Measurements from ENCODE around the gene SCNN1A. TPM values are rescaled to one million over a fixed set of nuclear protein-coding genes. Genes with fewer than 3 reads are reported as not detected.

SCNN1A gene
- total and polyA plus RNA-seq, 2 of the 13 experiments (the other 11 are each of a cell fraction or from before 2014, with no cell fraction given), result 1.5 to 14.6 TPM

GRCh38 chr12:6384499-6385436, 9.4 kb upstream of the SCNN1A start (continued):
- TF ChIP-seq ZBTB14 (CRISPR knock-in tag; IDR thresholded peaks at IDR 0.05) (peak; percentile 35; the same call in 1 of the 2 replicates), ZNF792 (CRISPR knock-in tag; IDR thresholded peaks at IDR 0.05) (no peak), ZNF770 (CRISPR knock-in tag; IDR thresholded peaks at IDR 0.05) (peak; percentile 48; the same call in 1 of the 2 replicates), PRDM4 (CRISPR knock-in tag; IDR thresholded peaks at IDR 0.05; ENCODE audit: borderline replicate concordance) (no peak), FOXA1 (IDR thresholded peaks at IDR 0.05) (no peak), FOXA1 (CRISPR knock-in tag; IDR thresholded peaks at IDR 0.05) (peak; percentile 22; the same call in 1 of the 2 replicates), ZNF20 (CRISPR knock-in tag; IDR thresholded peaks at IDR 0.05) (peak; percentile 12; the same call in 1 of the 2 replicates), NFIC (IDR thresholded peaks at IDR 0.05; ENCODE audit: low read length) (no peak), ZNF746 (CRISPR knock-in tag; IDR thresholded peaks at IDR 0.05) (0 out of 2 replicates have a peak, but pooled peaks have one; percentile 18), ZNF576 (CRISPR knock-in tag; IDR thresholded peaks at IDR 0.05) (no peak), SALL1 (CRISPR knock-in tag; IDR thresholded peaks at IDR 0.05) (peak; percentile 10; the same call in 1 of the 2 replicates), CC2D1A (CRISPR knock-in tag; IDR thresholded peaks at IDR 0.05) (no peak), SNAPC4 (CRISPR knock-in tag; IDR thresholded peaks at IDR 0.05) (0 out of 2 replicates have a peak, but pooled peaks have one; percentile 71), MTERF4 (CRISPR knock-in tag; IDR thresholded peaks at IDR 0.05) (no peak), ZSCAN29 (CRISPR knock-in tag; conservative IDR thresholded peaks at IDR 0.05) (peak; percentile 56; the same call in 1 of the 2 replicates)

Data from HepG2 (cell line).